ENCODE measurements around the gene RHBDL3.

The RHBDL3 gene

DNA sequence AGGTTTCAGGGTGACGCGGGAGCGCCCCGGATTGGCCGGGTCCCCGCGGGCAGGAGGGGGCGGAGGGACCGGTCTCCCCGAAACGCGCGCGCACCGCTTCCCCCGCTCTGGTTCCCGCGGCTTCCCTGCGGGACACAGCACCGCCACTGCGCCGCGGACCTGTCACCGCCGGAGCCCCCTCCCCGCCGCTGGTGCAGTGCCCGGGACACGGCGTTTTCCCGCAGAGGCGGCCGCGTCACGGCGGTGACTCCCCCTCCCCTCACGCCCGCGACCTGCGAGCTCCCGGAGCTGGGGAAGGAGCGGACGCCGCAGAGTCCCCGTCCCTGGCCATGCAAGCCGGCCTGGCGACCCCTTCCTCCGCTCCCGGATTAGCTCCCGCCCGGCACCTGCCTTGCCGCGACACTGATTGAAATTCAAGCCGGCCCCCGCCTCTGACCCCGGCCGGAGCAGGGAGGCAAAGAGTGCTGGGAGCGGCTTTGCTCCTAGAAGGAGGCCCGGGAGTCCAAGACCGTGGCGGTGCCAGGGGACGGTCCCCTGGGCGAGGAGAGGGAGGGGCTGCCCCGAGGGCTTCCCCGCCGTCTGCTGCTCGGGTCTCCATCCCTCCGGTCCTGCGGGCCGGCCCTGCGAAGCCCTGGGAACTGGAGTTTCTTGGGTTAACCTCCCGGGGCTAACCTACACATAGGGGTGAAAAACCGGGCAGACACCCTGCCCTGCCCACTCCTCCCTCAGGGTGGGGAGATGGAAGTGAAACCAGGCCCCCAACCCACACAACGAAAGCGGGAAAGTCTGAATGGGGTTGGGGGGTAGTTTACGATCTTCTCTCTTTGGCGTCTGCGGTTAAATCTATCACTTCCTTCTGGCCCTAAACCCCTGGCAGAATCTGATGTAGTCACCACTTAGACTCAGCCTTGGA, 1.0 kb downstream of the RHBDL3 start:
- TF ChIP-seq, protein P1, sequence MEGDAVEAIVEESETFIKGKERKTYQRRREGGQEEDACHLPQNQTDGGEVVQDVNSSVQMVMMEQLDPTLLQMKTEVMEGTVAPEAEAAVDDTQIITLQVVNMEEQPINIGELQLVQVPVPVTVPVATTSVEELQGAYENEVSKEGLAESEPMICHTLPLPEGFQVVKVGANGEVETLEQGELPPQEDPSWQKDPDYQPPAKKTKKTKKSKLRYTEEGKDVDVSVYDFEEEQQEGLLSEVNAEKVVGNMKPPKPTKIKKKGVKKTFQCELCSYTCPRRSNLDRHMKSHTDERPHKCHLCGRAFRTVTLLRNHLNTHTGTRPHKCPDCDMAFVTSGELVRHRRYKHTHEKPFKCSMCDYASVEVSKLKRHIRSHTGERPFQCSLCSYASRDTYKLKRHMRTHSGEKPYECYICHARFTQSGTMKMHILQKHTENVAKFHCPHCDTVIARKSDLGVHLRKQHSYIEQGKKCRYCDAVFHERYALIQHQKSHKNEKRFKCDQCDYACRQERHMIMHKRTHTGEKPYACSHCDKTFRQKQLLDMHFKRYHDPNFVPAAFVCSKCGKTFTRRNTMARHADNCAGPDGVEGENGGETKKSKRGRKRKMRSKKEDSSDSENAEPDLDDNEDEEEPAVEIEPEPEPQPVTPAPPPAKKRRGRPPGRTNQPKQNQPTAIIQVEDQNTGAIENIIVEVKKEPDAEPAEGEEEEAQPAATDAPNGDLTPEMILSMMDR (IDR thresholded peaks at IDR 0.05; ENCODE audit: borderline replicate concordance, insufficient read depth, low read depth, low read length), result no peak
- H3K4me3 ChIP-seq (ENCODE audit: low read depth, low read length), result peak overlapping the region; percentile 43

DNA sequence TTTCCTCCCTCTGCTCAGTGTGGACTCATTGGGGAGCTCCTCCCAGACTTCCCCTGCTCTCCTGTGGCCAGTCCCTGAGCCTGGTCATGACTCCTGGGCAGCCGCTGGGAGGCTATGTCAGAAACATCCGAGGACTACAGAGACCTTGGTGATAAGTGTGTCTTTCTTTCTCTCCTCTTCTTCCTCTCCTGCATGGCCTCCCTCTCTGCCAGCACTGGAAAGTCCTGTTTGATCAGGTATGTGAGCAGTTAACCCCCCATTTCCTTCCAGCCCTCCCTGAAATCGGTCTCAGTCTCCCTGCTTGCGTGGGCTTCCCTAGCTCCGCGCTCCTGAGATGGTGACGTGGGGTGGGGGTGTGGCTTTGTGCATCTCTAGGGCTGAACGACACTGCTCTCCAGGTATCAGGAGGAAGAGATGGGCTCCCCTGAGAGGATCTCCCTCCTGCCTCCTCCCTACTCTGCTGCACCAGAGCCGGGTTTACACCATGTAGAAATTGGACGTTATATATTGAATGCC, 2.1 kb downstream of the RHBDL3 start:
- TF ChIP-seq, protein P1 (IDR thresholded peaks at IDR 0.05; ENCODE audit: borderline replicate concordance, insufficient read depth, low read depth, low read length), result no peak
- no peak overlapping the region for H3K4me3 ChIP-seq (ENCODE audit: low read depth, low read length)

DNA sequence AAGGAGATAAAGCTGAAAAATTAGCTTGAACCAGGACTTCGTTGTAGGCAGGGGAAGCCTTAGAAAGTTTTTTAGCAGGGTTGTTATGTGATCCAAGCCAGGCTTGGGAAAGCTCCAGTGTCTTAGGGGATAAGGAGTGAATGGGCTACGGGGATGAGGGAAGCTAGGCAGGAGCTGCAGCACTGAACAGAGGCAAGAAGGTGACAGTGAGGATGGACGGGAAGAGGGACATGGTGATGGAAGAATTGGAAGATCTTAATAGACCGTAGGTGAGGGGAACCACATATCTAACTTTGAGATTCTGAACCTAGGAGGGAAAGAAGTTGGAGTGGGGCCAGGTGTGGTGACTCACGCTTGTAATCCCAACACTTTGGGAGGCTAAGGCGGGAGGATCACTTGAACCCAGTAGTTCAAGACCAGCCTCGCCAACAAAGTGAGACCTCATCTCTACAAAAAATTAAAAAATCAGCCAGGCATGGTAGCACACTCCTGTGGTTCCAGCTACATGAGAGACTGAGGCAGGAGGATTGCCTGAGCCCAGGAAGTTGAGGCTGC, 3.2 kb downstream of the RHBDL3 start:
- H3K4me3 ChIP-seq (ENCODE audit: low read depth, low read length), result no peak overlapping the region

DNA sequence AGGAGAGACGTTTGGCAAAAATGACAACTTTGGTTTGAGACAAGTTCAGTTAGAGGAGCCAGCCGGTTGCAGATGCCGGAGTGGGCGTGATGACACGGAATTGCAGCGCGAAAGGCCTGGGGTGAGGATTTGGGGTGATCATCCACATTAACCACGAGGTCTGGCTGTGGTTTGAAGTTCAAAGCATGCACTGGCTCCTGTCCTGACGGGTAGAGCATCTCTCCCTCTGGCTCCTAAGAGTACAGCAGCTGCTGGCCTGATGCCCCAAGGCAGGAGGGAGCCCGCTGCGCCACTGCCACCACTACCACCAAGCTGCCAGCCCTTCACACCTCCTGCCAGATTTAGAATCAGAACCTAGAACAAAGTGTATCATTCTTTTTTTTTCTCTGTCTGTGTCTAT, 3.7 kb downstream of the RHBDL3 start:
- TF ChIP-seq, protein P1 (IDR thresholded peaks at IDR 0.05; ENCODE audit: borderline replicate concordance, insufficient read depth, low read depth, low read length), result no peak
- H3K4me3 ChIP-seq (ENCODE audit: low read depth, low read length), result no peak overlapping the region

More for the DNA sequence above, 3.2 kb downstream of the RHBDL3 start:
- TF ChIP-seq, protein P1 (IDR thresholded peaks at IDR 0.05; ENCODE audit: borderline replicate concordance, insufficient read depth, low read depth, low read length), result no peak

DNA sequence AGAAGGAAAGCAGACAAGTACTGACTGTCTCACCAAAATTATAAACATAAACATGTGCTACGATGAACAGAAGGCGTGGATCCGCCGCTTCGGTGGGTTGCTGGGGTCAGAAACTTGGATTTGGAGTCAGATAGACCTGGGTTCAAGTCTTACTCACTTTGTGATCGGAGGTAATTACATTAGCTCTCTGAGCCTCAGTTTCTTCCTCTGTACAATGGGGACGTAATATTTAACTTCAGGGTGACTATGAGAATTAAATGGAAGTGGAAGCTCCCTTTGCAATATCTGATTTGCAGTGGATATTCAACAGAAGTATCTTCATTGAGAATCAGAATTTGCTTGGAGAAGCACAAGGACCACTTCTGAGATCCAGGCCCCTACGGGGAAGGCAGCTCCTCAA, 6.2 kb downstream of the RHBDL3 start:
- H3K4me3 ChIP-seq (ENCODE audit: low read depth, low read length), result no peak overlapping the region
- TF ChIP-seq, protein P1 (IDR thresholded peaks at IDR 0.05; ENCODE audit: borderline replicate concordance, insufficient read depth, low read depth, low read length), result no peak

GRCh38 chr17:32274101-32274500, 8.5 kb downstream of the RHBDL3 start:
- TF ChIP-seq, protein P1 (IDR thresholded peaks at IDR 0.05; ENCODE audit: borderline replicate concordance, insufficient read depth, low read depth, low read length), result no peak
- H3K4me3 ChIP-seq (ENCODE audit: low read depth, low read length), result no peak overlapping the region

All from GM12875 (cell line).